Thoracic aorta (tissue), 2 donors: ENCODE results near the gene MTMR11. TPM values are rescaled to one million over a fixed set of nuclear protein-coding genes. Genes with fewer than 3 reads are reported as not detected.
A peak's percentile ranks its signal among the peaks of the same experiment; 100 is the strongest.
"Not testable (repeated sequence)": the region's sequence is repeated elsewhere in the genome, so short reads cannot be mapped to it uniquely, and the experiment has no call there.

Experiments used
- ATAC-seq: fragments of 150-250 bp; one replicate; pipeline ENCODE4 v1.8.0; 2017; ENCODE audit warnings: low read depth; ENCODE audit not compliant: insufficient number of reproducible peaks, low FRiP score
- DNase-seq: peaks from one replicate; pipeline ENCODE4 v3.0.0-alpha.2; 2020; ENCODE audit warnings: low spot score
- H3K27ac ChIP-seq, 2 donors: fragments of 200-600 bp; sonication (generic); 1 replicate in 1 of 2; 2 replicates in 1 of 2; pipeline ENCODE4 v1.5.1; 2016; ENCODE audit warnings: mild to moderate bottlenecking in 2 of 2, moderate library complexity in 2 of 2
- H3K27me3 ChIP-seq: fragments of 200-600 bp; sonication (generic); replicated peaks from 2 replicates; pipeline ENCODE4 v1.6.0; 2016; ENCODE audit warnings: mild to moderate bottlenecking; ENCODE audit not compliant: insufficient read depth
- H3K36me3 ChIP-seq: fragments of 200-600 bp; sonication (generic); one replicate; pipeline ENCODE4 v1.5.1; 2016
- H3K4me1 ChIP-seq, 2 donors: fragments of 200-600 bp; sonication (generic); 1 replicate in 1 of 2; 2 replicates in 1 of 2; pipeline versions ENCODE4 v1.5.1 to v1.6.0; 2016; ENCODE audit warnings: low read depth in 2 of 2, mild to moderate bottlenecking in 1 of 2; ENCODE audit not compliant: control insufficient read depth in 1 of 2
- H3K4me3 ChIP-seq: fragments of 200-600 bp; sonication (generic); 2 replicates; pipeline ENCODE4 v1.5.1; 2016; ENCODE audit warnings: mild to moderate bottlenecking
- H3K9me3 ChIP-seq: fragments of 200-600 bp; sonication (generic); 2 replicates; pipeline ENCODE4 v1.5.1; 2016
- total RNA-seq, 2 donors: library from RNA; depleted of rRNA; stranded (reverse); fragments of >200 nt; gene quantifications; one replicate each; pipeline versions ENCODE4 v1.1.0 to v1.2.3, GENCODE V29; 2016
- TF ChIP-seq, protein P1 (sequence below): fragments of 200-600 bp; sonication (generic); IDR thresholded peaks from one replicate; pipeline ENCODE4 v1.5.1; 2019; ENCODE audit warnings: antibody characterized with exemption

Gene MTMR11
- total RNA-seq, 2 donors from 2014 or later, result 50.8 to 53.7 TPM

DNA sequence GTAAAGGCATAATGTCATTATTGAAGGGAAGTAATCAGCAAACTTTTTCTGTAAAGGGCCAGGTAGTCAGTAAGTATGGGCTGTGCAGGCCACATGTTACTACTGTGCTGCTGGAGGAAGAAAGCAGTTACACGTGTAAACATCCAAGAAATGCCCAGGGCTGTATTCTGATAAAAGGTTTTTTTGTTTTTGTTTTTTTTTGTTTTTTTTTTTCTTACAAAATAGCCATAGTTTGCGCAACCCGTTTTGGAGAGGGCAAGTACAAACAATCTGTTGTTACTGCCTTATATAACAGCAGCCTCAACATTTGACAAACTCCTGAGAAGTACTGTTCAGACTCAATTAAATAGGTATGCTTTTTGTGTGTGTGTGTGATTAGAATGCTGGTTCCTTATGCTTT lies 26.7 kb upstream of the MTMR11 start:
- H3K27me3 ChIP-seq, result no peaks in the 10 kb centered on the region
- peaks cover 3 to 26% of the 10 kb centered on the region in 2 donors for H3K4me1 ChIP-seq
- peaks cover 16% of the 10 kb centered on the region for H3K36me3 ChIP-seq
- H3K27ac ChIP-seq, result peak overlapping the region; percentile 4 to 41
- H3K9me3 ChIP-seq, result no peaks in the 10 kb centered on the region
- TF ChIP-seq, protein P1, sequence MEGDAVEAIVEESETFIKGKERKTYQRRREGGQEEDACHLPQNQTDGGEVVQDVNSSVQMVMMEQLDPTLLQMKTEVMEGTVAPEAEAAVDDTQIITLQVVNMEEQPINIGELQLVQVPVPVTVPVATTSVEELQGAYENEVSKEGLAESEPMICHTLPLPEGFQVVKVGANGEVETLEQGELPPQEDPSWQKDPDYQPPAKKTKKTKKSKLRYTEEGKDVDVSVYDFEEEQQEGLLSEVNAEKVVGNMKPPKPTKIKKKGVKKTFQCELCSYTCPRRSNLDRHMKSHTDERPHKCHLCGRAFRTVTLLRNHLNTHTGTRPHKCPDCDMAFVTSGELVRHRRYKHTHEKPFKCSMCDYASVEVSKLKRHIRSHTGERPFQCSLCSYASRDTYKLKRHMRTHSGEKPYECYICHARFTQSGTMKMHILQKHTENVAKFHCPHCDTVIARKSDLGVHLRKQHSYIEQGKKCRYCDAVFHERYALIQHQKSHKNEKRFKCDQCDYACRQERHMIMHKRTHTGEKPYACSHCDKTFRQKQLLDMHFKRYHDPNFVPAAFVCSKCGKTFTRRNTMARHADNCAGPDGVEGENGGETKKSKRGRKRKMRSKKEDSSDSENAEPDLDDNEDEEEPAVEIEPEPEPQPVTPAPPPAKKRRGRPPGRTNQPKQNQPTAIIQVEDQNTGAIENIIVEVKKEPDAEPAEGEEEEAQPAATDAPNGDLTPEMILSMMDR, result no peak
- no peak overlapping the region for H3K4me3 ChIP-seq
- DNase-seq (no peak), ATAC-seq (no peak)

DNA sequence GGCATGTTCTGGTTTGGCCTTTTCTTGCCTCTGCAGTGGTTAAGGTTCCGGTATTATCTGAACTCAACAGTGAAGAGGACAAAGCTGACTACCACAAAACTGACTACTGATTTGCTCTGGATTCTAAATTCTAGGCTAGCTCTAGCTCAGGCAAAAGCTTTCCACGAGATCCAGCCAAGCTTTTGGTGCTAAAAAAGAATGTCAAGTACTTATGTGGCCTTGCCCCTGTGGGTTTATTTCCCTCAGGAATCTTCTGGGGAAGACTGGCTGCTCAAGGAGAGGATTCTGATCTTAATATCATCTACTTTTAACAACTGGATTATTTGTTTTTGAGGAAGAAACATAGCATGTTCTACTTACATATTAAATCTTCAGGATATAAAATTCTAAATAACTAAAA lies 26.1 kb upstream of the MTMR11 start:
- peak overlapping the region; percentile 4 to 41 for H3K27ac ChIP-seq
- H3K9me3 ChIP-seq, result no peaks in the 10 kb centered on the region
- DNase-seq, result no peak
- H3K27me3 ChIP-seq, result no peaks in the 10 kb centered on the region
- peaks cover 18% of the 10 kb centered on the region for H3K36me3 ChIP-seq
- no peak overlapping the region for H3K4me3 ChIP-seq
- ATAC-seq, result no peak
- peaks cover 3 to 26% of the 10 kb centered on the region in 2 donors for H3K4me1 ChIP-seq
- TF ChIP-seq, protein P1, result no peak

DNA sequence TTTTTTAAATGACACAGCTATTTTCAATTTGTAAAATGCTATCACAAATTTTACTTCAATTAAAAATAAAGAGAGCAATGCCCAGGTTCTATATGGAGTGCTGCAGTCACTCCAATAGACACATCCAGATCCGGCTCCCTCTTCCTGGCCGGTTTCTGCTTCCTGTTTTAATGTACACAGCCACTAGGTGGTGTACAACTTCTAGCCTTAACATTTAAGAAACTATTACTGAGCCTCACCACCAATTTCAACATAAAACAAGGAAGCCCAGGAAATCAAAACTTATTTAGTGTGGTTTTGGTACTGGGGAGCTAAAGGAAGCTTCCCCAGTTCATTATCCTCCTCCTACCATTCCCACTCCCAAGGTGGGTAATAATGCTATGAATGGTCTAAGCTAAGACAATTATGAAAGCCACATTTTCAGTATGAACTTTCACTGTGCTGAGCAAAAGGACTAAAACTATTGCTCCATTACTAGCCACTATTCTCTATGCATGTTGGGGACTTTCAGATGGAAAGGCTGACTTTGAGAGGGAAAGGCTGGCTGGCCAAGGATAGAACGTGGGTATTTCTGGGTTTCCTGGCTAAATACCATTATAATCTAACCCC lies 25.5 kb upstream of the MTMR11 start:
- TF ChIP-seq, protein P1, result peak; percentile 85
- Histone ChIP-seq H3K9me3 (no peaks in the 10 kb centered on the region), H3K4me3 (no peak overlapping the region), H3K27me3 (no peaks in the 10 kb centered on the region), H3K36me3 (peaks cover 22% of the 10 kb centered on the region), H3K27ac (peak overlapping the region; percentile 4 to 41), H3K4me1 (peaks cover 3 to 26% of the 10 kb centered on the region in 2 donors)
- DNase-seq, result no peak
- no peak for ATAC-seq

DNA sequence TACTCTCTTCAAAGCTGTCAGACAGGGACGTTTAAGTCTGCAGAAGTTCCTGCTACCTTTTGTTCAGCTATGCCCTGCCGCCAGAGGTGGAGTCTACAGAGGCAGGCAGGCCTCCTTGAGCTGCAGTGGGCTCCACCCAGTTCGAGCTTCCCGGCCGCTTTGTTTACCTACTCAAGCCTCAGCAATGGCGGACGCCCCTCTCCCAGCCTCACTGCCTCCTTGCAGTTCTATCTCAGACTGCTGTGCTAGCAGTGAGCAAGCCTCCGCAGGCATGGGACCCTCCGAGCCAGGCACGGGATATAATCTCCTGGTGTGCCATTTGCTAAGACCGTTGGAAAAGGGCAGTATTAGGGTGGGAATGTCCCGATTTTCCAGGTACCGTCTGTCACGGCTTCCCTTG lies 20.9 kb upstream of the MTMR11 start:
- H3K9me3 ChIP-seq, H3K27me3 ChIP-seq, DNase-seq, H3K4me1 ChIP-seq, H3K27ac ChIP-seq, H3K4me3 ChIP-seq, ATAC-seq: not testable (repeated sequence)
- H3K36me3 ChIP-seq, result peaks cover 14% of the 10 kb centered on the region

DNA sequence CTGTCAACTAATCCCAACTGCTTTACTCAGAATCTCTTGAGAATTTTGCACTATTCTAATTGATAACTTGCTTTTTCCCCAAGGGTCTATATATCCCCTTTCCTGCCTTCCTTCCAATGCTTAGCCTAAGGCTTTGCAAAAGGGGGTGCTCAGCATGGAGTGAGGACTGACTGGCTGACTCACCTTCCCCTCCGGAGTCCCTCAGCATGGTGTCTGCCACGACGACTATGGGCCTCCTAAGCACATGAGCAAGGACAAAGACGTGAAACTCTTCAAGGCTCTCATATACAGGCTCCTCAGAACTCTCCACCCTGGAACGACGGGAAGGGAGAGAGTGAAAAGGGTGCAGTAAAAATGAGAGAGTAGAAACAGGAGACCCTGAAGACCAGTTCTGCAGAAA lies 13.2 kb upstream of the MTMR11 start:
- no peak overlapping the region for H3K27ac ChIP-seq
- ATAC-seq, result no peak
- no peaks in the 10 kb centered on the region for H3K9me3 ChIP-seq
- no peak for DNase-seq
- H3K36me3 ChIP-seq, result peaks cover 37% of the 10 kb centered on the region
- TF ChIP-seq, protein P1, result no peak
- no peak overlapping the region for H3K4me3 ChIP-seq
- H3K27me3 ChIP-seq, result no peaks in the 10 kb centered on the region
- no peaks in the 10 kb centered on the region for H3K4me1 ChIP-seq

DNA sequence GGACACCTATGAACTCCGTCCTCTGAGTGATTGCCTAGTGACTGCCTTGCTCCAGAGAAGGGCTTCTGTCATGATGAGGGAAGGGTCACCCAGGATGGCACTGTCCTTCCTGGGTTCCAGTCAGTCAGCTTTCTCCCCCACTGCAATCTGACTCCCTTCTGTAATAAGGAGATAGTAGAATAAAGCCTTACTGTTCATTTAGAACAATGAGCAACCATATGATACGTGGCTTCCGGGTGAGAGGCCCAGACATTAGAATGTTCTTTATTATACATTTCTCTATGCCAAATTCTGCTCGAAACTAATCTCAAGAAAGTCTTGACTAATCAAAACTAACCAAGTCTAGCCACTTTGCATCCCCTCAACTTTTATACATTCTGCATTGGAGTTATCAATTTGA lies 8.5 kb upstream of the MTMR11 start:
- H3K36me3 ChIP-seq, result peaks cover 46% of the 10 kb centered on the region

More for the DNA sequence above, 8.5 kb upstream of the MTMR11 start:
- DNase-seq, result no peak
- Histone ChIP-seq H3K9me3 (no peaks in the 10 kb centered on the region), H3K4me1 (peaks cover 0 to 6% of the 10 kb centered on the region in 2 donors), H3K4me3 (no peak overlapping the region), H3K27ac (no peak overlapping the region), H3K27me3 (no peaks in the 10 kb centered on the region)
- TF ChIP-seq, protein P1, result no peak
- ATAC-seq, result no peak
